PC-9 (cell line): ENCODE data around the gene ASTN2. TPM values are rescaled to one million over a fixed set of nuclear protein-coding genes. Genes with fewer than 3 reads are reported as not detected.

Experiments
- BruUV-seq: library from RNA; stranded (reverse); fragments of 400-500 nt; replicated peaks from 2 replicates; lab custom pipeline; 2021; lab: Mats Ljungman, UMichigan
- CTCF ChIA-PET: fragments of 300-600 bp; sonication (Branson Sonifier 250); formaldehyde crosslinking; loops from one replicate; lab custom pipeline; 2022; ENCODE audit warnings: antibody characterized with exemption; lab: Charles Lee
- POLR2A ChIA-PET: fragments of 300-600 bp; sonication (Branson Sonifier 250); formaldehyde crosslinking; loops from one replicate; lab custom pipeline; 2022; ENCODE audit warnings: antibody characterized with exemption; ENCODE audit not compliant: unreplicated experiment; lab: Charles Lee
- DNase-seq, 2 experiments: peaks; one replicate each; pipeline versions ENCODE4 v3.0.0 to v3.0.0-alpha.2; 2015 to 2022; ENCODE audit warnings: mixed read lengths in 1 of 2
- H2AFZ ChIP-seq: fragments of 200-600 bp; sonication (generic); 2 replicates; pipeline ENCODE4 v1.8.1; 2017; ENCODE audit warnings: antibody characterized with exemption
- H3F3A ChIP-seq: fragments of 200-600 bp; sonication (generic); 2 replicates; pipeline ENCODE4 v1.8.1; 2017; ENCODE audit warnings: antibody characterized with exemption, mild to moderate bottlenecking, low read depth; ENCODE audit not compliant: insufficient read depth
- H3K27ac ChIP-seq: fragments of 200-600 bp; sonication (generic); 2 replicates; pipeline ENCODE4 v1.6.1; 2016; ENCODE audit warnings: mixed run types
- H3K27me3 ChIP-seq: fragments of 200-600 bp; sonication (generic); 2 replicates; pipeline ENCODE4 v1.6.1; 2016; ENCODE audit warnings: low read depth, mixed run types; ENCODE audit not compliant: insufficient read depth
- H3K36me3 ChIP-seq: fragments of 200-600 bp; sonication (generic); 2 replicates; pipeline ENCODE4 v1.6.1; 2016; ENCODE audit warnings: low read depth, mixed run types
- H3K4me1 ChIP-seq: fragments of 200-600 bp; sonication (generic); replicated peaks from 2 replicates; pipeline ENCODE4 v1.6.1; 2016; ENCODE audit warnings: mixed run types; ENCODE audit not compliant: insufficient read depth
- H3K4me2 ChIP-seq: fragments of 200-600 bp; sonication (generic); 2 replicates; pipeline ENCODE4 v1.6.1; 2017; ENCODE audit warnings: mixed run types
- H3K4me3 ChIP-seq: fragments of 200-600 bp; sonication (generic); 2 replicates; pipeline ENCODE4 v1.6.1; 2016; ENCODE audit warnings: mixed run types
- H3K79me2 ChIP-seq: fragments of 200-600 bp; sonication (generic); 2 replicates; pipeline ENCODE4 v1.6.1; 2017; ENCODE audit warnings: low read depth, mixed run types
- H3K9me2 ChIP-seq: fragments of 200-600 bp; sonication (generic); 2 replicates; pipeline ENCODE4 v1.8.1; 2017; ENCODE audit warnings: mild to moderate bottlenecking; ENCODE audit not compliant: insufficient read depth
- H3K9me3 ChIP-seq: fragments of 200-600 bp; sonication (generic); 2 replicates; pipeline ENCODE4 v1.8.1; 2016; ENCODE audit warnings: low read depth; ENCODE audit not compliant: insufficient read depth
- H4K20me1 ChIP-seq: fragments of 200-600 bp; sonication (generic); 2 replicates; pipeline ENCODE4 v1.8.1; 2017; ENCODE audit not compliant: insufficient read depth
- CTCF ChIP-seq: fragments of 200-600 bp; sonication (generic); conservative IDR thresholded peaks from 2 replicates; pipeline ENCODE4 v1.6.1; 2017; ENCODE audit warnings: mixed run types, antibody characterized with exemption, mild to moderate bottlenecking, moderate library complexity
- EZH2 ChIP-seq: fragments of 200-600 bp; sonication (generic); IDR thresholded peaks from 2 replicates; pipeline ENCODE4 v1.8.0; 2017; ENCODE audit warnings: antibody characterized with exemption, low read depth
- intact Hi-C: fragments of 100-400 bp; cut with micrococcal nuclease; formaldehyde crosslinking; loops from one replicate; pipeline ENCODE4 v1.10.0; 2022; ENCODE audit not compliant: unreplicated experiment
- total RNA-seq: library from RNA; stranded (reverse); gene quantifications from 2 replicates; pipeline ENCODE4 v1.2.3, GENCODE V29; 2021

Gene ASTN2
- total RNA-seq, 1 experiment from 2014 or later = 6.2 TPM

DNA sequence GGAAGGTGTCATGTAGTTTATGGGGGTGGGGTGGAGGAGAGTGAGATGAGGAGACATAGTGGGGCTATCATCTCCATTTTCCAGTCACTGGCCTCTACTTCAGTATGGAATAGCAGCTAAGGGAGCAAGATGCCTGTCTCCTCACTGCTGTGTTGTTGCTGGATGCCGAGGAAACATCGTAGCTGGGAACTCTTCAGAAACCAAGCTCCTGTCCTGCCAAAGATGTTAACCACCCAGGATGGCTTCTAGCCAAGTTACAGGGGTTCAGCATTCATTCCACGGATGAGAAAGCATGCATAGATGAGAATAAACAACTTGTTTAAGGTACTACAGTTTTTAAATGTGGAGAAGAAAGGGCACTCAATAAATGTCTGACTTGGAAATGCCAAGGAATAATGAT, 226.5 kb downstream of the ASTN2 start:
- no peak for TF ChIP-seq CTCF
- no peak for TF ChIP-seq EZH2
- H2AFZ ChIP-seq = no peak overlapping the region
- no peaks in the 10 kb centered on the region for H4K20me1 ChIP-seq
- CTCF ChIA-PET = no interaction called here
- no peak overlapping the region for H3K27ac ChIP-seq
- H3K9me2 ChIP-seq = no peaks in the 10 kb centered on the region
- no peaks in the 10 kb centered on the region for H3K79me2 ChIP-seq
- intact Hi-C loops = no loop called here
- 0 out of 2 replicates have a peak, but pooled peaks cover 9% of the 10 kb centered on the region for H3K27me3 ChIP-seq
- no TSS peak for BruUV-seq
- H3F3A ChIP-seq = no peaks in the 10 kb centered on the region
- DNase-seq = no peak
- POLR2A ChIA-PET = no interaction called here
- H3K36me3 ChIP-seq = no peaks in the 10 kb centered on the region
- no peak overlapping the region for H3K4me3 ChIP-seq
- no peaks in the 10 kb centered on the region for H3K9me3 ChIP-seq
- H3K4me1 ChIP-seq = no peaks in the 10 kb centered on the region
- no peak overlapping the region for H3K4me2 ChIP-seq

DNA sequence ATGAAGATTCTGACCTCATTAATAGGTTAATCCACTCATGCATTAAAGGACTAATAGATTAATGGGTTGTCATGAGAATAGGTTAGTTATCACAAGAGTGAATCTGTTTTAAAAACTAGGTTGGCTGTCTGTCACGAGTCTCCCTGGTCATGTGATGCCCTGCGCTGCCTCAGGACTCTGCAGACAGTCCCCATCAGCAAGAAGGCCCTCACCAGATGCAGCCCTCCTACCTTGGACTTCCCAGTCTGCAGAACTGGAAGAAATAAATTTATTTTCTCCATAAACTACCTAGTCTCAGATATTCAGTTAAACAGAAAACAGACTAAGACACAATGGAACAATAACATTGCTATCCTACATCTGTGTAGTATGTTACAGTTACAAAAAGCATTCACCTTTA, 227.4 kb downstream of the ASTN2 start:
- ChIA-PET POLR2A (interaction anchor here (0.6 kb wide), 1 partner anchor 18 kb away, joined by 4 read pairs; no protein-coding TSS in a partner anchor), CTCF (no interaction called here)
- no peak for DNase-seq
- Histone ChIP-seq H3K27ac (no peak overlapping the region), H4K20me1 (no peaks in the 10 kb centered on the region), H2AFZ (no peak overlapping the region), H3F3A (no peaks in the 10 kb centered on the region), H3K79me2 (no peaks in the 10 kb centered on the region), H3K4me2 (no peak overlapping the region), H3K27me3 (0 out of 2 replicates have a peak, but pooled peaks cover 13% of the 10 kb centered on the region), H3K4me3 (no peak overlapping the region), H3K9me2 (no peaks in the 10 kb centered on the region), H3K4me1 (no peaks in the 10 kb centered on the region), H3K9me3 (no peaks in the 10 kb centered on the region), H3K36me3 (no peaks in the 10 kb centered on the region)
- intact Hi-C loops = no loop called here
- TF ChIP-seq EZH2 (no peak), CTCF (no peak)
- no TSS peak for BruUV-seq

GRCh38 chr9:117184173-117184572, 230.7 kb downstream of the ASTN2 start:
- Histone ChIP-seq H3K4me3 (no peak overlapping the region), H3K79me2 (no peaks in the 10 kb centered on the region), H3K4me1 (no peaks in the 10 kb centered on the region), H3F3A (no peaks in the 10 kb centered on the region), H3K9me2 (no peaks in the 10 kb centered on the region), H2AFZ (no peak overlapping the region), H3K27me3 (0 out of 2 replicates have a peak, but pooled peaks cover 13% of the 10 kb centered on the region), H3K4me2 (no peak overlapping the region), H3K36me3 (no peaks in the 10 kb centered on the region), H3K27ac (no peak overlapping the region), H4K20me1 (no peaks in the 10 kb centered on the region), H3K9me3 (no peaks in the 10 kb centered on the region)
- TF ChIP-seq CTCF (no peak), EZH2 (no peak)
- no TSS peak for BruUV-seq
- POLR2A ChIA-PET = no interaction called here
- intact Hi-C loops = no loop called here
- DNase-seq = no peak
- CTCF ChIA-PET = no interaction called here
